ENCODE results near the gene SMIM32.

SMIM32 gene

DNA sequence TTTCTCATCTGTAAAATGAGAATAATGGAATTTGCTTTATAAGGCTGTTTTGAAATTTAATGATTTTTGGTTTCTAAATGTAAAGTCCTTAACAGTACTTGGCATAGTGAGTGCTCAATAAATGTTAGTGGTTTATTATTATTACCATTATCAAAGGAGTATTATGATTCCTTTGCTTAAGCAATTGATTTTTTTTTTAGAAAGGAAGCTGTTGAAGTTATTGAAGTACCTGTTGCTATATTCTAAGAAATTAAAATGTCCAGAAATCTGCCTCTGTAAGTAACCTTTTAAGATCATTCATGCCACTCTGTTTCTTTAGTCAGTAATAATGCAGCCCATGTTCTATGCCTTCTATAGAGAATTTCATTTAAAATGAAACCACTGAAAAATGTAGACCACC lies 45.3 kb downstream of the SMIM32 start:
- no peak for DNase-seq
- in situ Hi-C loops (cut with HindIII; ENCODE audit: low pct_ligation_motif_present, low pct_unique_long_range_greater_than_20kb, low sequenced_read_pairs) = no loop called here

GRCh38 chr5:136146201-136146600 lies 46.8 kb downstream of the SMIM32 start:
- in situ Hi-C loops (cut with HindIII; ENCODE audit: low pct_ligation_motif_present, low pct_unique_long_range_greater_than_20kb, low sequenced_read_pairs) = no loop called here

DNA sequence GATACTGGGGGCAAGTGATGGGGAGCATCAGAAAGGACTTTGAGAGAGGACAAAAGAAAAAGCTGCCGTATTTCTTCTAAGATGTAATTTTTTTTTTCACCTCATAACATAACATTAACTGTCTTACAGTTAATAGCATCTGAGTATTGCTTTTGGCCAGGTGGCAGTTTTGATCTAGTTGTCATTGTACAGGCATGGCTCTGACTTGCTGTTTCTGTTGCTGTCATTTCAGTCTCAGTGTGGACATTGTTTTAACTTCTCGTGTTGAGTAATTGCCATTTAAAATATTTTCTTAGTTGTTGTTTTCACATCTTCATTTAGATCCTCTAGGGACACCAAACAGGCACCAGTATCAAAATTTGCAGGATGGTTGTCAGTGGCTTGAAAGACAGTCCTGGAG lies 47.9 kb downstream of the SMIM32 start:
- in situ Hi-C loops (cut with HindIII; ENCODE audit: low pct_ligation_motif_present, low pct_unique_long_range_greater_than_20kb, low sequenced_read_pairs) = no loop called here
- no peak for DNase-seq

More at GRCh38 chr5:136146201-136146600, 46.8 kb downstream of the SMIM32 start:
- DNase-seq = no peak

- in situ Hi-C loops (cut with HindIII; ENCODE audit: low pct_ligation_motif_present, low pct_unique_long_range_greater_than_20kb, low sequenced_read_pairs) = no loop called here
- DNase-seq = no peak
Measured at GRCh38 chr5:136143763-136144162, 49.2 kb downstream of the SMIM32 start.

GRCh38 chr5:136143312-136143711 lies 49.6 kb downstream of the SMIM32 start:
- no peak for DNase-seq
- in situ Hi-C loops (cut with HindIII; ENCODE audit: low pct_ligation_motif_present, low pct_unique_long_range_greater_than_20kb, low sequenced_read_pairs) = no loop called here

DNA sequence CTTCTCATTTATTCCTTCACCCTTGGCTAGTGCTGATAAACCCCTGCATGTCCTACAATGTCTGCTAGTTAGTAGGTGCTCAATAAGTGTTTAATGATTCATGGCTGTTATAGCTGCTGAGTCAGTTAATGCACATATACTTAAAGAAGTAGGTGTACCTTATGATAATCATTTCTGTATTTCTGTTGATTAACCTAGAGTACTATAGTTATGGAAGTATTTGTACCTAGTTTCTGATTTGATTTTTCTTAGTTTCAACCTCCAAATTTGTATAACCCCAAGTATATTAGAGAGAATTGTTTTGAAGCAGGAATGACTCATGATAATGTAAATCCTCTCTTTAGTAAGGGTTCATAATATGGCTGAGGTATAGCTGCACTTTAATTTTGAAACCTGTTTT lies 51.4 kb downstream of the SMIM32 start:
- in situ Hi-C loops (cut with HindIII; ENCODE audit: low pct_ligation_motif_present, low pct_unique_long_range_greater_than_20kb, low sequenced_read_pairs) = no loop called here
- DNase-seq = no peak

Measured in ACHN (cell line).